ENCODE measurements around the gene SLU7. TPM values are rescaled to one million over a fixed set of nuclear protein-coding genes. Genes with fewer than 3 reads are reported as not detected.

Gene SLU7
- total and polyA plus RNA-seq, 2 of the 4 experiments (the other 2 are of a cell fraction), result 15.9 to 34.2 TPM

- DNase-seq (no peak), ATAC-seq (ENCODE audit: low read depth) (no peak)
- no peak overlapping the region for H2AFZ ChIP-seq (replicated peaks; ENCODE audit: low read length, poor library complexity)
- POLR2A ChIA-PET (ENCODE audit: unreplicated experiment), result no interaction called here
- no peaks in the 10 kb centered on the region for H3K9me1 ChIP-seq (ENCODE audit: insufficient read depth, low read length)
- H3K23ac ChIP-seq (ENCODE audit: low read depth, low read length), result no peak overlapping the region
- BruUV-seq (replicated peaks), result no TSS peak
- no peak overlapping the region for H3K56ac ChIP-seq (ENCODE audit: extremely low read depth, insufficient read depth, low read length)
- H3K4me2 ChIP-seq (ENCODE audit: low read depth, low read length), result no peak overlapping the region
- dilution Hi-C loops (cut with HindIII; ENCODE audit: low sequenced_read_pairs, unreplicated experiment), result no loop called here
- no peak overlapping the region for H2AK5ac ChIP-seq (ENCODE audit: low read depth, low read length)
- H2AK9ac ChIP-seq (replicated peaks; ENCODE audit: low read depth, low read length, poor library complexity), result no peak overlapping the region
- CTCF ChIA-PET, result no interaction called here
- H3K79me1 ChIP-seq (ENCODE audit: low read depth in 1 of 2, low read length in 2 of 2), result no peaks in the 10 kb centered on the region
- no peak overlapping the region for H3K4me3 ChIP-seq (ENCODE audit: insufficient read depth, low read depth, low read length)
- TF ChIP-seq RCOR1 (IDR thresholded peaks at IDR 0.05; ENCODE audit: insufficient replicate concordance, low read length), result no peak
- no peak for TF ChIP-seq CTCF (conservative IDR thresholded peaks at IDR 0.05; ENCODE audit: low read depth, low read length)
- no peak for TF ChIP-seq ELK1 (IDR thresholded peaks at IDR 0.05; ENCODE audit: borderline replicate concordance, low read depth, low read length)
- TF ChIP-seq FOS (IDR thresholded peaks at IDR 0.05; ENCODE audit: low read depth, low read length), result no peak
- TF ChIP-seq MAZ (IDR thresholded peaks at IDR 0.05; ENCODE audit: borderline replicate concordance, low read depth, low read length), result no peak
- no peak for TF ChIP-seq NFE2L2 (IDR thresholded peaks at IDR 0.05; ENCODE audit: low read depth, low read length)
- no peak for TF ChIP-seq MXI1 (IDR thresholded peaks at IDR 0.05; ENCODE audit: borderline replicate concordance, low read depth, low read length)
- no peak for TF ChIP-seq CHD1 (IDR thresholded peaks at IDR 0.05; ENCODE audit: low read depth, low read length)
- no peak for TF ChIP-seq BHLHE40 (IDR thresholded peaks at IDR 0.05; ENCODE audit: low read depth, low read length)
- TF ChIP-seq CEBPB (IDR thresholded peaks at IDR 0.05; ENCODE audit: low read depth, low read length), result no peak
- no peak for TF ChIP-seq RFX5 (IDR thresholded peaks at IDR 0.05; ENCODE audit: low read depth, low read length)
- TF ChIP-seq USF2 (IDR thresholded peaks at IDR 0.05; ENCODE audit: low read depth, low read length), result no peak
- TF ChIP-seq RAD21 (IDR thresholded peaks at IDR 0.05; ENCODE audit: low read length), result no peak
- no peak for TF ChIP-seq POLR2A (IDR thresholded peaks at IDR 0.05; ENCODE audit: low read depth, low read length)
- no peak for TF ChIP-seq SMC3 (IDR thresholded peaks at IDR 0.05; ENCODE audit: low read depth, low read length)
- H3K14ac ChIP-seq (replicated peaks; ENCODE audit: low read depth, low read length), result no peak overlapping the region
- no peak overlapping the region for H3K9ac ChIP-seq (ENCODE audit: low read depth, low read length)
- H2BK120ac ChIP-seq (ENCODE audit: low read depth, low read length), result no peak overlapping the region
- peaks cover 3% of the 10 kb centered on the region; the same call in 1 of the 2 replicates for H3K4me1 ChIP-seq (ENCODE audit: control insufficient read depth, insufficient read depth, low read length)
- H3K27me3 ChIP-seq (ENCODE audit: control insufficient read depth, insufficient read depth, low read length), result no peaks in the 10 kb centered on the region
- no peaks in the 10 kb centered on the region for H3K9me3 ChIP-seq (ENCODE audit: control insufficient read depth, insufficient read depth, low read length)
- in situ Hi-C loops (cut with MboI; ENCODE audit: low sequenced_read_pairs), result no loop called here
- intact Hi-C loops (cut with micrococcal nuclease), result no loop called here
- H4K8ac ChIP-seq (ENCODE audit: low read depth in 2 of 2, low read length in 2 of 2), result no peak overlapping the region
- H4K91ac ChIP-seq (ENCODE audit: insufficient read depth, low read depth, low read length), result no peak overlapping the region
- no peak overlapping the region for H3K4ac ChIP-seq (ENCODE audit: low read depth, low read length)
- no peaks in the 10 kb centered on the region for H4K20me1 ChIP-seq (ENCODE audit: insufficient read depth, low read length)
- H3K36me3 ChIP-seq (ENCODE audit: control insufficient read depth, insufficient read depth, low read length), result no peaks in the 10 kb centered on the region
- no peak overlapping the region for H4K5ac ChIP-seq (ENCODE audit: low read depth, low read length)
- no peak overlapping the region for H2BK15ac ChIP-seq (ENCODE audit: low read depth, low read length)
- no peak overlapping the region for H3K18ac ChIP-seq (ENCODE audit: low read depth, low read length)
- H2BK5ac ChIP-seq (ENCODE audit: low read depth, low read length, poor library complexity, severe bottlenecking), result no peak overlapping the region
- no peak overlapping the region for H3K27ac ChIP-seq (ENCODE audit: insufficient read depth, low read length)
- H2BK20ac ChIP-seq (ENCODE audit: low read depth, low read length), result no peak overlapping the region
Observed at GRCh38 chr5:160445751-160446150, 26.9 kb upstream of the SLU7 start.

Measured in IMR-90 (cell line).